ENCODE data around the gene FOXJ3. TPM values are rescaled to one million over a fixed set of nuclear protein-coding genes. Genes with fewer than 3 reads are reported as not detected.

The FOXJ3 gene
- total and polyA plus RNA-seq, 2 of the 13 experiments (the other 11 are each of a cell fraction or from before 2014, with no cell fraction given) = 16.6 to 48.5 TPM

DNA sequence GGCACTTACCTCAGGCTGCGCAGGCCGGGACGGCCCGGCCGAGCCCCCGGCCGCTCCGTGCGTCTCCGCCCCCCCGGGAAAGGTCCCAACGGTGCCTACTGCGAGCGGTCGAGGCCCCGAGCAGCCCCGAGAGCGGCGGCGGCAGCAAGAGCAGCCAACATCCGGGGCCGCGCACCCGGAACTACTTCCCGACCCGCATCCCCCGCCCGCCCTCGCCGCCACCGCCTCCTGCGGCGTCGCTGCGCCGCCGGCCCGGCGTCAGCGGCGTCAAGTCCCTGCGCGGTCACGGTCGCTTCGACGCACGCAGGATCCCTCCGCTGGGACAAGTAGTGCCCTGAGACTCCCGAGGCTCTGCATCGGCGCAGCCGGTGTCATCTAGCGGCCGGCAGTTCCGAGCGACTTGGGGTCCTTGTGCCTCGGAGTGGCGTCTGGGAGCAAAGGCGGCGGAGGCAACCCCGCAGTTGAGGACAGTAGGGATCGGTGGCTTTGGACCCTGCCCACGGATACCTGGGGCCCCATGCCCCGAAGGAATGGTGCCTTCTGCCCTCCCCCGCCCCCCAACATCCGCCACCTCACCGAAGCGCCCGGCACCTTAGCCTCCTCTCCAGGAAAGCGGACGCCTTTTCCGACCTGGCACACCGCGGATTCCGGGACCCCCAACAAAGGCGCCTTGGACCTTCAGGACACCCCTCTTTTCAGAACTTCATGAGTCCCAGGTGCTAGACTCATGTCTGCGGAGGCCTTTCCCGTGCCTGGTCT lies at the start of gene FOXJ3 (continued):
- TF ChIP-seq, protein P1, sequence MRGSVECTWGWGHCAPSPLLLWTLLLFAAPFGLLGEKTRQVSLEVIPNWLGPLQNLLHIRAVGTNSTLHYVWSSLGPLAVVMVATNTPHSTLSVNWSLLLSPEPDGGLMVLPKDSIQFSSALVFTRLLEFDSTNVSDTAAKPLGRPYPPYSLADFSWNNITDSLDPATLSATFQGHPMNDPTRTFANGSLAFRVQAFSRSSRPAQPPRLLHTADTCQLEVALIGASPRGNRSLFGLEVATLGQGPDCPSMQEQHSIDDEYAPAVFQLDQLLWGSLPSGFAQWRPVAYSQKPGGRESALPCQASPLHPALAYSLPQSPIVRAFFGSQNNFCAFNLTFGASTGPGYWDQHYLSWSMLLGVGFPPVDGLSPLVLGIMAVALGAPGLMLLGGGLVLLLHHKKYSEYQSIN (CRISPR knock-in tag; IDR thresholded peaks at IDR 0.05; ENCODE audit: borderline replicate concordance) = no peak
- TF ChIP-seq, protein P2, sequence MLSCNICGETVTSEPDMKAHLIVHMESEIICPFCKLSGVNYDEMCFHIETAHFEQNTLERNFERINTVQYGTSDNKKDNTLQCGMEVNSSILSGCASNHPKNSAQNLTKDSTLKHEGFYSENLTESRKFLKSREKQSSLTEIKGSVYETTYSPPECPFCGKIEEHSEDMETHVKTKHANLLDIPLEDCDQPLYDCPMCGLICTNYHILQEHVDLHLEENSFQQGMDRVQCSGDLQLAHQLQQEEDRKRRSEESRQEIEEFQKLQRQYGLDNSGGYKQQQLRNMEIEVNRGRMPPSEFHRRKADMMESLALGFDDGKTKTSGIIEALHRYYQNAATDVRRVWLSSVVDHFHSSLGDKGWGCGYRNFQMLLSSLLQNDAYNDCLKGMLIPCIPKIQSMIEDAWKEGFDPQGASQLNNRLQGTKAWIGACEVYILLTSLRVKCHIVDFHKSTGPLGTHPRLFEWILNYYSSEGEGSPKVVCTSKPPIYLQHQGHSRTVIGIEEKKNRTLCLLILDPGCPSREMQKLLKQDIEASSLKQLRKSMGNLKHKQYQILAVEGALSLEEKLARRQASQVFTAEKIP (CRISPR knock-in tag; IDR thresholded peaks at IDR 0.05; ENCODE audit: borderline replicate concordance) = no peak
- TF ChIP-seq MYNN (CRISPR knock-in tag; IDR thresholded peaks at IDR 0.05; ENCODE audit: low read depth) (no peak), SALL1 (CRISPR knock-in tag; IDR thresholded peaks at IDR 0.05) (peak; percentile 97), IRF2 (CRISPR knock-in tag; IDR thresholded peaks at IDR 0.05) (peak; percentile 90; the same call in 1 of the 2 replicates), ZNF234 (CRISPR knock-in tag; conservative IDR thresholded peaks at IDR 0.05) (no peak; the same call in 1 of the 2 replicates), JUND (CRISPR knock-in tag; IDR thresholded peaks at IDR 0.05) (peak; percentile 76; the same call in 1 of the 2 replicates), ZEB1 (IDR thresholded peaks at IDR 0.05; ENCODE audit: insufficient replicate concordance, low read depth) (peak; percentile 32), MED13 (CRISPR knock-in tag; IDR thresholded peaks at IDR 0.05) (peak; percentile 68; the same call in 1 of the 2 replicates), RXRB (CRISPR knock-in tag; IDR thresholded peaks at IDR 0.05; ENCODE audit: borderline replicate concordance) (peak; percentile 74), ZNF552 (CRISPR knock-in tag; IDR thresholded peaks at IDR 0.05; ENCODE audit: borderline replicate concordance) (0 out of 2 replicates have a peak, but pooled peaks have one; percentile 48), ZNF256 (CRISPR knock-in tag; conservative IDR thresholded peaks at IDR 0.05) (0 out of 2 replicates have a peak, but pooled peaks have one; percentile 56), ZNF230 (CRISPR knock-in tag; IDR thresholded peaks at IDR 0.05) (no peak)
- TF ChIP-seq, protein P3, sequence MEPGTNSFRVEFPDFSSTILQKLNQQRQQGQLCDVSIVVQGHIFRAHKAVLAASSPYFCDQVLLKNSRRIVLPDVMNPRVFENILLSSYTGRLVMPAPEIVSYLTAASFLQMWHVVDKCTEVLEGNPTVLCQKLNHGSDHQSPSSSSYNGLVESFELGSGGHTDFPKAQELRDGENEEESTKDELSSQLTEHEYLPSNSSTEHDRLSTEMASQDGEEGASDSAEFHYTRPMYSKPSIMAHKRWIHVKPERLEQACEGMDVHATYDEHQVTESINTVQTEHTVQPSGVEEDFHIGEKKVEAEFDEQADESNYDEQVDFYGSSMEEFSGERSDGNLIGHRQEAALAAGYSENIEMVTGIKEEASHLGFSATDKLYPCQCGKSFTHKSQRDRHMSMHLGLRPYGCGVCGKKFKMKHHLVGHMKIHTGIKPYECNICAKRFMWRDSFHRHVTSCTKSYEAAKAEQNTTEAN (CRISPR knock-in tag; conservative IDR thresholded peaks at IDR 0.05) = peak; percentile 47
- TF ChIP-seq, protein P4, sequence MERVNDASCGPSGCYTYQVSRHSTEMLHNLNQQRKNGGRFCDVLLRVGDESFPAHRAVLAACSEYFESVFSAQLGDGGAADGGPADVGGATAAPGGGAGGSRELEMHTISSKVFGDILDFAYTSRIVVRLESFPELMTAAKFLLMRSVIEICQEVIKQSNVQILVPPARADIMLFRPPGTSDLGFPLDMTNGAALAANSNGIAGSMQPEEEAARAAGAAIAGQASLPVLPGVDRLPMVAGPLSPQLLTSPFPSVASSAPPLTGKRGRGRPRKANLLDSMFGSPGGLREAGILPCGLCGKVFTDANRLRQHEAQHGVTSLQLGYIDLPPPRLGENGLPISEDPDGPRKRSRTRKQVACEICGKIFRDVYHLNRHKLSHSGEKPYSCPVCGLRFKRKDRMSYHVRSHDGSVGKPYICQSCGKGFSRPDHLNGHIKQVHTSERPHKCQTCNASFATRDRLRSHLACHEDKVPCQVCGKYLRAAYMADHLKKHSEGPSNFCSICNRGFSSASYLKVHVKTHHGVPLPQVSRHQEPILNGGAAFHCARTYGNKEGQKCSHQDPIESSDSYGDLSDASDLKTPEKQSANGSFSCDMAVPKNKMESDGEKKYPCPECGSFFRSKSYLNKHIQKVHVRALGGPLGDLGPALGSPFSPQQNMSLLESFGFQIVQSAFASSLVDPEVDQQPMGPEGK (CRISPR knock-in tag; IDR thresholded peaks at IDR 0.05) = peak; percentile 81
- TF ChIP-seq, protein P5, sequence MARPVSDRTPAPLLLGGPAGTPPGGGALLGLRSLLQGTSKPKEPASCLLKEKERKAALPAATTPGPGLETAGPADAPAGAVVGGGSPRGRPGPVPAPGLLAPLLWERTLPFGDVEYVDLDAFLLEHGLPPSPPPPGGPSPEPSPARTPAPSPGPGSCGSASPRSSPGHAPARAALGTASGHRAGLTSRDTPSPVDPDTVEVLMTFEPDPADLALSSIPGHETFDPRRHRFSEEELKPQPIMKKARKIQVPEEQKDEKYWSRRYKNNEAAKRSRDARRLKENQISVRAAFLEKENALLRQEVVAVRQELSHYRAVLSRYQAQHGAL (CRISPR knock-in tag; IDR thresholded peaks at IDR 0.05; ENCODE audit: not compliant biosample characterization) = peak; percentile 84
- TF ChIP-seq, protein P6, sequence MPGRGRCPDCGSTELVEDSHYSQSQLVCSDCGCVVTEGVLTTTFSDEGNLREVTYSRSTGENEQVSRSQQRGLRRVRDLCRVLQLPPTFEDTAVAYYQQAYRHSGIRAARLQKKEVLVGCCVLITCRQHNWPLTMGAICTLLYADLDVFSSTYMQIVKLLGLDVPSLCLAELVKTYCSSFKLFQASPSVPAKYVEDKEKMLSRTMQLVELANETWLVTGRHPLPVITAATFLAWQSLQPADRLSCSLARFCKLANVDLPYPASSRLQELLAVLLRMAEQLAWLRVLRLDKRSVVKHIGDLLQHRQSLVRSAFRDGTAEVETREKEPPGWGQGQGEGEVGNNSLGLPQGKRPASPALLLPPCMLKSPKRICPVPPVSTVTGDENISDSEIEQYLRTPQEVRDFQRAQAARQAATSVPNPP (CRISPR knock-in tag; IDR thresholded peaks at IDR 0.05) = peak; percentile 46; the same call in 1 of the 2 replicates
- TF ChIP-seq, protein P7, sequence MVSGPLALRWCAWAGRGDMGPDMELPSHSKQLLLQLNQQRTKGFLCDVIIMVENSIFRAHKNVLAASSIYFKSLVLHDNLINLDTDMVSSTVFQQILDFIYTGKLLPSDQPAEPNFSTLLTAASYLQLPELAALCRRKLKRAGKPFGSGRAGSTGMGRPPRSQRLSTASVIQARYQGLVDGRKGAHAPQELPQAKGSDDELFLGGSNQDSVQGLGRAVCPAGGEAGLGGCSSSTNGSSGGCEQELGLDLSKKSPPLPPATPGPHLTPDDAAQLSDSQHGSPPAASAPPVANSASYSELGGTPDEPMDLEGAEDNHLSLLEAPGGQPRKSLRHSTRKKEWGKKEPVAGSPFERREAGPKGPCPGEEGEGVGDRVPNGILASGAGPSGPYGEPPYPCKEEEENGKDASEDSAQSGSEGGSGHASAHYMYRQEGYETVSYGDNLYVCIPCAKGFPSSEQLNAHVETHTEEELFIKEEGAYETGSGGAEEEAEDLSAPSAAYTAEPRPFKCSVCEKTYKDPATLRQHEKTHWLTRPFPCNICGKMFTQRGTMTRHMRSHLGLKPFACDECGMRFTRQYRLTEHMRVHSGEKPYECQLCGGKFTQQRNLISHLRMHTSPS (CRISPR knock-in tag; IDR thresholded peaks at IDR 0.05; ENCODE audit: low read depth) = peak; percentile 76
